ENCODE measurements around the gene RFX5.
A peak's percentile ranks its signal among the peaks of the same experiment; 100 is the strongest.

Gene RFX5

GRCh38 chr1:151342021-151342420 lies 5.0 kb downstream of the RFX5 start:
- DNase-seq (ENCODE audit: extremely low read depth, insufficient read length): no peak
- Histone ChIP-seq H3K27me3 (replicated peaks; ENCODE audit: control insufficient read depth, insufficient read depth, low read length) (no peaks in the 10 kb centered on the region), H3K36me3 (ENCODE audit: control insufficient read depth, insufficient read depth, low read length) (peaks cover 25% of the 10 kb centered on the region), H3K4me3 (replicated peaks; ENCODE audit: low read depth, low read length) (no peak overlapping the region)
- no peak for TF ChIP-seq CTCF (IDR thresholded peaks at IDR 0.05; ENCODE audit: insufficient read depth, low read length, poor library complexity, severe bottlenecking)

- Histone ChIP-seq H3K36me3 (ENCODE audit: control insufficient read depth, insufficient read depth, low read length) (peaks cover 25% of the 10 kb centered on the region), H3K4me3 (replicated peaks; ENCODE audit: low read depth, low read length) (no peak overlapping the region), H3K27me3 (replicated peaks; ENCODE audit: control insufficient read depth, insufficient read depth, low read length) (no peaks in the 10 kb centered on the region)
- DNase-seq (ENCODE audit: extremely low read depth, insufficient read length): no peak
- TF ChIP-seq CTCF (IDR thresholded peaks at IDR 0.05; ENCODE audit: insufficient read depth, low read length, poor library complexity, severe bottlenecking): peak; percentile 68
These were observed 5.9 kb downstream of the RFX5 start for GRCh38 chr1:151340870-151341754.

- no peak for TF ChIP-seq CTCF (IDR thresholded peaks at IDR 0.05; ENCODE audit: insufficient read depth, low read length, poor library complexity, severe bottlenecking)
- no peaks in the 10 kb centered on the region; the same call in 1 of the 2 replicates for H3K36me3 ChIP-seq (ENCODE audit: control insufficient read depth, insufficient read depth, low read length)
- no peaks in the 10 kb centered on the region for H3K27me3 ChIP-seq (replicated peaks; ENCODE audit: control insufficient read depth, insufficient read depth, low read length)
- DNase-seq (ENCODE audit: extremely low read depth, insufficient read length): no peak
- no peak overlapping the region for H3K4me3 ChIP-seq (replicated peaks; ENCODE audit: low read depth, low read length)
These were observed 10.5 kb downstream of the RFX5 start for GRCh38 chr1:151336556-151336955.

GRCh38 chr1:151334822-151335221 lies 12.2 kb downstream of the RFX5 start:
- Histone ChIP-seq H3K4me3 (replicated peaks; ENCODE audit: low read depth, low read length) (no peak overlapping the region), H3K36me3 (ENCODE audit: control insufficient read depth, insufficient read depth, low read length) (no peaks in the 10 kb centered on the region), H3K27me3 (replicated peaks; ENCODE audit: control insufficient read depth, insufficient read depth, low read length) (no peaks in the 10 kb centered on the region)
- no peak for DNase-seq (ENCODE audit: extremely low read depth, insufficient read length)
- no peak for TF ChIP-seq CTCF (IDR thresholded peaks at IDR 0.05; ENCODE audit: insufficient read depth, low read length, poor library complexity, severe bottlenecking)

- Histone ChIP-seq H3K4me3 (replicated peaks; ENCODE audit: low read depth, low read length) (peak overlapping the region; percentile 77), H3K36me3 (ENCODE audit: control insufficient read depth, insufficient read depth, low read length) (peaks cover 6% of the 10 kb centered on the region), H3K27me3 (replicated peaks; ENCODE audit: control insufficient read depth, insufficient read depth, low read length) (no peaks in the 10 kb centered on the region)
- DNase-seq (ENCODE audit: extremely low read depth, insufficient read length): peak; percentile 55
- TF ChIP-seq CTCF (IDR thresholded peaks at IDR 0.05; ENCODE audit: insufficient read depth, low read length, poor library complexity, severe bottlenecking): no peak
These were observed 19.0 kb downstream of the RFX5 start for GRCh38 chr1:151327903-151328674.
